Thyroid gland (tissue), 4 donors: ENCODE results near the gene KRTAP12-4. TPM values are rescaled to one million over a fixed set of nuclear protein-coding genes. Genes with fewer than 3 reads are reported as not detected.
A peak's percentile ranks its signal among the peaks of the same experiment; 100 is the strongest.

Source experiments
- DNase-seq, 2 donors: peaks; one replicate each; pipeline ENCODE4 v3.0.0-alpha.2; 2019
- H3K27ac ChIP-seq, 3 donors: fragments of 200-600 bp; sonication (generic); 1 replicate in 2 of 3; 2 replicates in 1 of 3; pipeline ENCODE4 v1.5.1; 2016 to 2019; ENCODE audit warnings: mild to moderate bottlenecking in 1 of 3, moderate library complexity in 1 of 3
- H3K27me3 ChIP-seq: fragments of 200-600 bp; sonication (generic); one replicate; pipeline ENCODE4 v1.5.1; 2019
- H3K36me3 ChIP-seq, 2 donors: fragments of 200-600 bp; sonication (generic); one replicate each; pipeline ENCODE4 v1.5.1; 2016 to 2019
- H3K4me1 ChIP-seq, 2 donors: fragments of 200-600 bp; sonication (generic); one replicate each; pipeline ENCODE4 v1.5.1; 2017 to 2019
- H3K4me3 ChIP-seq, 3 donors: fragments of 200-600 bp; sonication (generic); replicated peaks in 1 of 3; 1 replicate in 2 of 3; 2 replicates in 1 of 3; pipeline ENCODE4 v1.5.1; 2016; ENCODE audit warnings: mild to moderate bottlenecking in 1 of 3
- H3K9me3 ChIP-seq: fragments of 200-600 bp; sonication (generic); one replicate; pipeline ENCODE4 v1.5.1; 2017
- CTCF ChIP-seq, 6 experiments: fragments of 200-600 bp in 3 of 6; fragments of 450-650 bp in 3 of 6; sonication (generic) in 3 of 6; IDR thresholded peaks; one replicate each; pipeline ENCODE4 v1.5.1; 2016 to 2019; ENCODE audit warnings: antibody characterized with exemption in 6 of 6, mild to moderate bottlenecking in 2 of 6, inconsistent platforms in 1 of 6, moderate library complexity in 1 of 6
- POLR2A ChIP-seq, 2 donors: fragments of 450-650 bp; IDR thresholded peaks; one replicate each; pipeline ENCODE4 v1.6.1; 2017; ENCODE audit warnings: antibody characterized with exemption in 2 of 2, mild to moderate bottlenecking in 2 of 2, moderate library complexity in 1 of 2
- WGBS, 2 donors: methylation state at CpG; one replicate each; pipeline ENCODE4 v1.1.5; 2017; 5-methylcytosine and 5-hydroxymethylcytosine counted together
- intact Hi-C: fragments of 100-400 bp; cut with DNase I; formaldehyde crosslinking; loops from one replicate; pipeline ENCODE4 v1.15.1; 2023
- total RNA-seq, 4 donors: library from RNA; depleted of rRNA; stranded (reverse); fragments of >200 nt; gene quantifications; one replicate each; pipeline ENCODE4 v1.2.3, GENCODE V29; 2016

Gene KRTAP12-4
- total RNA-seq, 4 donors from 2014 or later, result not detected

- Histone ChIP-seq H3K4me1 (no peaks in the 10 kb centered on the region), H3K27me3 (no peaks in the 10 kb centered on the region), H3K9me3 (no peaks in the 10 kb centered on the region), H3K4me3 (no peak overlapping the region), H3K36me3 (no peaks in the 10 kb centered on the region), H3K27ac (no peak overlapping the region)
- TF ChIP-seq POLR2A (IDR thresholded peaks at IDR 0.05), result no peak
- TF ChIP-seq CTCF (IDR thresholded peaks at IDR 0.05), result peak in 1 of 6 experiments; percentile 19
- no peak for DNase-seq
- WGBS, 2 donors, result 41 to 46% methylated on average over 4 of the region's 4 CpGs
- intact Hi-C loops, result no loop called here
These were observed 36.0 kb downstream of the KRTAP12-4 start for GRCh38 chr21:44618504-44618903.

- H3K36me3 ChIP-seq, result no peaks in the 10 kb centered on the region
- H3K9me3 ChIP-seq, result no peaks in the 10 kb centered on the region
- no peak overlapping the region for H3K27ac ChIP-seq
- H3K27me3 ChIP-seq, result no peaks in the 10 kb centered on the region
- no peaks in the 10 kb centered on the region for H3K4me1 ChIP-seq
- WGBS, 2 donors, result 71 to 79% methylated on average over 6 to 7 of the region's 8 CpGs
- no peak for DNase-seq
- H3K4me3 ChIP-seq, result no peak overlapping the region
- no peak for TF ChIP-seq POLR2A (IDR thresholded peaks at IDR 0.05)
- no peak for TF ChIP-seq CTCF (IDR thresholded peaks at IDR 0.05)
- intact Hi-C loops, result no loop called here
These were observed 37.4 kb downstream of the KRTAP12-4 start for GRCh38 chr21:44617071-44617501.

- no peak for DNase-seq
- intact Hi-C loops, result no loop called here
- no peak overlapping the region for H3K27ac ChIP-seq
- 85 to 88% methylated on average over 16 of the region's 16 CpGs for WGBS, 2 donors
- no peaks in the 10 kb centered on the region for H3K4me1 ChIP-seq
- no peak overlapping the region for H3K4me3 ChIP-seq
- TF ChIP-seq CTCF (IDR thresholded peaks at IDR 0.05), result no peak
- no peak for TF ChIP-seq POLR2A (IDR thresholded peaks at IDR 0.05)
- H3K27me3 ChIP-seq, result no peaks in the 10 kb centered on the region
- no peaks in the 10 kb centered on the region for H3K9me3 ChIP-seq
- H3K36me3 ChIP-seq, result no peaks in the 10 kb centered on the region
These were observed 37.9 kb downstream of the KRTAP12-4 start for GRCh38 chr21:44616591-44616926.

GRCh38 chr21:44615911-44616590 lies 38.4 kb downstream of the KRTAP12-4 start:
- DNase-seq, result no peak
- H3K27me3 ChIP-seq, result no peaks in the 10 kb centered on the region
- no peaks in the 10 kb centered on the region for H3K36me3 ChIP-seq
- no peaks in the 10 kb centered on the region for H3K4me1 ChIP-seq
- TF ChIP-seq CTCF (IDR thresholded peaks at IDR 0.05), result no peak
- TF ChIP-seq POLR2A (IDR thresholded peaks at IDR 0.05), result no peak
- H3K27ac ChIP-seq, result no peak overlapping the region
- intact Hi-C loops, result no loop called here
- H3K4me3 ChIP-seq, result no peak overlapping the region
- H3K9me3 ChIP-seq, result no peaks in the 10 kb centered on the region
- WGBS, 2 donors, result 77 to 88% methylated on average over 13 of the region's 17 CpGs

- H3K36me3 ChIP-seq, result no peaks in the 10 kb centered on the region
- no peak for DNase-seq
- H3K27me3 ChIP-seq, result no peaks in the 10 kb centered on the region
- no peaks in the 10 kb centered on the region for H3K4me1 ChIP-seq
- no peaks in the 10 kb centered on the region for H3K9me3 ChIP-seq
- H3K4me3 ChIP-seq, result no peak overlapping the region
- 82 to 92% methylated on average over 8 of the region's 8 CpGs for WGBS, 2 donors
- TF ChIP-seq CTCF (IDR thresholded peaks at IDR 0.05) (no peak), POLR2A (IDR thresholded peaks at IDR 0.05) (no peak)
- no peak overlapping the region for H3K27ac ChIP-seq
- intact Hi-C loops, result no loop called here
These were observed 39.0 kb downstream of the KRTAP12-4 start for GRCh38 chr21:44615466-44615865.
